Erythroblast (primary cell): ENCODE results near the gene NBEA.

Source experiments
- DNase-seq, 2 experiments: peaks; one replicate each; lab custom pipeline; 2025; lab: John Stamatoyannopoulos, UW
- GATA1 ChIP-seq: IDR thresholded peaks from 2 replicates; pipeline ENCODE4 v1.6.1; 2011; ENCODE audit warnings: low read depth, mild to moderate bottlenecking, control low read depth, low read length, moderate library complexity
- POLR2A ChIP-seq: IDR thresholded peaks from 2 replicates; pipeline ENCODE4 v1.6.1; 2011; ENCODE audit warnings: mild to moderate bottlenecking, low read length

Gene NBEA

DNA sequence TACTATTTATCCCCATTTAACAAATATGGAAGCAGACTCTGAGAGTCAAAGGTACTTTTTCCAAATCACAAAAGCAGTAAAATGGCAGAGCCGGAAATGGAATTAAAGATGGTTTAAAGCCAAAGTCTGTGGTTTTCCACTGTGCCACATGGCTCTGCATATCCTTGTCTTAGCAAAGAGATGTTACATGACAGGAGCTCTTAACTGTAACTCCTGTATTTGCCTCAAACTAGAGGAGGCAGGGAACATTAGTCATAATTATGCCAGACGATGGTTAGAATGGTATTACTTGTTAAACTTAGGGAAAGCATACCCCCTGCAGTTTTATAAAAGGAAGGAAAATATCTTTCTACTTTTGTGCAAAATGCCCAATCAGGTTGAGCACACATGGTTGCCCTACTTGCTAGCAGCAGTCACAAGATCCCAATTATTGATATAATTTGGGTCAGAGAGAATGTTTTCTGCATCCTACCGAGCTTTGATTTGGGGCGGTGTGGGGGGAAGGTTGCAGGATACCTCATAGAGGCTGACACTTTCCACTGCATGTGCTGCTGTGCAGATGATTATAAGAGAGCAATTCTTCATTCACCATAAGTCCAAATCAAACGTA is 576.4 kb downstream of the NBEA start:
- no peak for TF ChIP-seq GATA1
- no peak for TF ChIP-seq POLR2A
- no peak for DNase-seq

DNA sequence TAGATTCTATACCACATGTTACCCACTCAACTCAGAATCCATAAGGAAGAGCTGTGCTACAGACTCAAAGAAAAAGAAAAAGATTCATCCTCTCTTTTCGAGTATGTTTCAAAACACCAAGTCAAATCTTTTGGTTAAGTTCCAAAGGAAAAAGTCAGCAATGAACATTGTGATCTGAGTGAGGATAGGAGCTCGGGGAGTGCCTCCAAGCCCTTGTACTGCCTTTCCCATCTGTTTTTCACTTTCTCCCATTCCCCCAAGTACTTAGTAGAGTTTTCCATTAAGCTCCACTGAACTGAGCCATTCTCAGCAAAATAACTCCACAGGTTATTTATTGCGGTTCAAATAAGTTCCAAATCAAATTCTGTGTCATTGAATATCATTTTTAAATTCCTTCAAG is 582.1 kb downstream of the NBEA start:
- no peak for TF ChIP-seq GATA1
- no peak for DNase-seq

DNA sequence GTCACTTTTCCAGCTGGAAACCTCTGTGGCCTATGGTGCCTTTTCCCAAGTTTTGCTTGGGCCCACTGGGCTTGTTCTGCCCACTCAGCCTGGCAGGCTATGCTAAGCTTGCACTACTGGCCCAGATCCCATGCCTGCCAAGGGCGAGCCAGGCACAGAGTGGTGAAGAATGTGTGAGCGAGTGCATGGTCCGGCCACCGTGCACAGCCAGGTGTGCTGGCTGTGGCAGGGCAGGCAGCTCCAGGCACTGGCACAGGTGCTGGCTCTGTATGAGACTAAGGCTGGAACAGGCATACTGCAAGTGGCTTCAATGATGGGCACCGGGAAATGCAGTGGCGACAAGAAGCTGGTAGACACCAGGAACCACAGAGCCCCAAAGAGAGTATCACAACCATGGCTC is 584.5 kb downstream of the NBEA start:
- DNase-seq = no peak
- no peak for TF ChIP-seq POLR2A

DNA sequence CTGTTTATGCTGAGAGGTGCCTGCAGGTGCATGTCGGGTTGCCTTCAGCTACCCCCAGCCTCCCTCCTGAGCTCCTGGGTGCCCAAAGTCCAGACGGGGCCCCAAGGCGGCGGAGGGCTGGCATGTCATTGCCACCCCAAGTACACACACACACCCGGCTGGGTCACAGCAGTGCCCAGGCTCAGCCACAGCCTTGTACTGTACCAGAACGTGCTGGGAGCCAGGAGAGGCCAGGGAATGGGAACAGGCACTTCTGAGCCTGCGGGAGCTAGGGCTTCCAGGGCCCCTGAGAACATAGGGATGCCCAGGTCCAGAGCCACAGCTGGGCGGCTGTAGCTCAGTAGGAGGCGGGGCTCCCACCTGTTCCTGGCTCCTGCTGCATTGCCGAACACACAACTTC is 585.4 kb downstream of the NBEA start:
- DNase-seq = no peak
- no peak for TF ChIP-seq GATA1
- no peak for TF ChIP-seq POLR2A

DNA sequence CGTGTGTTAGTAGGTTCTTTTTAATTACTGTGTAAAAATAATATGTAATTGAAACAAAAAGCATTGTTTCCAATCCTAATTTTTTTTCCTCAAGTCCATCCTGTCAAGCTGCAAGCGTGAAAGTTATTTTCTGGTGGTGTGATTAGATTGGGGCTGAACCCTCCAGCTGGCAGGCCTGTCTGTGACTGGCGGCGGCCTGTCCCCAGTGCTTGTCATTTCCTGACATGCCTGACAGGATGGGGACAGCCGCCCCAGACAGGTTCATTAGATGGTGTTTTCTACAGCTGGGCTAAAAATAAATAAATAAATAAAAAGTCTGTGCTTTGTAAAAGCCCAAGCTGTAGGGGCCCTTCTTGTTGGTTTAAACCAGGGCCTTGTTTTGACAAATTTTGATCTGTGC is 588.1 kb downstream of the NBEA start:
- DNase-seq = no peak
- TF ChIP-seq POLR2A (no peak), GATA1 (no peak)

DNA sequence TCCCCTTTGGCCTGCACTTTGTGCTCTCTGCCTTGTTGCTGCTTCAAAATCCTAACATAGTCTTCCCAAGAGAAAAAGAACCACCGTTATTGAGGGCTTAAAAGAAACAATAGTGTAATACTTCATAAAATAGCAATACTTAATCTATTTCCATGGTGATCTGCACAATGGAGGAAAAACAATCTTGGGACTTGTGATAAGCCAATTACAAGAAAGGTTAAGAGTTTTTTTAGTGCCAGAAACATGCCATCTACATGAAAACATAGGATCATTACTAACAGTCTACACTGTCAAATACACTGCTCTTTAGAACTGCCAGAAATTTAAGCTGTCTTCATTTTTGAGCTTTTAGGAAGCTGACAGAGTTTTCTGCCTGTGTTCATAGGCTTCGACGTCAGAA is 588.5 kb downstream of the NBEA start:
- no peak for DNase-seq
- TF ChIP-seq GATA1 (no peak), POLR2A (no peak)

DNA sequence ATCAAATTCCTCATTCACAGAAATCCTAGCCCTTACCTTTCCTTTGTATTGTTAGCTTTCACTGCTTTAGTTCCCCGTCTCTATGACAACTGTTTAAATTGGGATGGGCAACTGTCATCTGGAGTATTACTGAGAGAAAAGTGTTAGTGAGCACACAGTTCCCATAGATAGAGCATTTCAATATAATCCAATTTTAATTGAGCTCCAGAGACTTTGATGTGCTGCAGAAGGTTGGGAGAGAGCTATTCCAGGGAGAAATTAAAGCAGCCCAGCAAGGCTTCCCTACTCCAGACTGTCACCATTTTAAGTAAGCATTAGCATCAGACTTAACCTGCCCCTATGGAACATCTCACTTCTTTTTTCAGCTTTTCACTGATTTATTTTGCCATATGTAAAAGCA is 589.5 kb downstream of the NBEA start:
- TF ChIP-seq GATA1 (no peak), POLR2A (no peak)
- DNase-seq = no peak

DNA sequence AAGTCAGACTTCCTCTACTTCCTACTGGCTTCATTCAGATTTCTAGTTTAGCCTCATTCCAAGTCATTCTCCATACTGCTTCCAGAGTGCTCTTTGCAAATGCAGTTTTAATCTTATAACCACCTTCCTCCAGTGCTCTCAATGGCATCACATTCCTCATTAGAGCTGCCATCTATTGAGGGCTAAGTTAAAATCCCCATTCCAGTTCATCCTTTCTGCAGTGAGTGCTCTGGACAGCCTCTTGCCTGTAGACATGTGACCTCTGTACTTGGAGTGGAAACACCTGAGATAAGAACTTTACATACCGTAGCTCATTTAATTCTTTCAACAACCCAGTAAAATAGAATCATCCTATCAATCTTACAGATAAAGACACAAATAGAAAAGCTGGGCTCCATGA is 592.3 kb downstream of the NBEA start:
- no peak for DNase-seq
- TF ChIP-seq POLR2A (no peak), GATA1 (no peak)

DNA sequence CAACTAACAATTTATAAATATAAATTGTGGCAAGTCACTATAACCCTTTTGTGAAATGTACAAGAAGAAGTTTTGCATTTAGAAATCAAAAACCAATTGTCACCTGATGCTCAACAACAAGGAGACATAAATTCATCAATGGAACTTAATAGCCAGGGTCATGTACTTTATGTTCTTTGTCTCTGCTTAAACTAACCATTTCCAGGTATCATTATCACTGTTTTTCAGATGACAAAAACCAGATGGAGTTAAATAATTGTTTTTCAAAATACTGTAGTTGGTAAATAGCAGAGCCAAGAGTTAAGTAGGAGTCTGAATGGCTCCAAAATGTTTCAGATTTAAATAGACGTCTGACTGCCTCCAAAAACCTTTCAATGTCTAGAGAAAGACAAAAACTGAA is 606.7 kb downstream of the NBEA start:
- TF ChIP-seq GATA1 (no peak), POLR2A (no peak)
- DNase-seq = no peak

DNA sequence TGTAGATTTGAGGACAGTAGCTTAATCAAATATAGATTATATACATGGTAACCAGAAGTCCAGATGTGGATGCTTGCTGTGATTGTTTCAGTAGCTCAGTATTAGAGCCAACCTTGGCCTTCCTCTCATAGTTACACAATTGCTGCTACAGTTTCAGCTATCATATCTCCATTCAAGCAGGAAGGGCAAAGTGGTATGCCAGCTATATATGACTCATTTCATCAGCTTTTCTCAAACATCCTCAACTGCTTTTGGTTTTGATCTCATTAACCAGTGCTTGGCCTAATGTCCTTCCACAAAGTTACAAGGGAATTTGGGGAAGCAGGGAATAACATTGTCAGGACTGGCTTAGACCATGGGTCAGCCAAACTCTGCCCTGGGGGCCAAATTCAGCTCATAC is 607.4 kb downstream of the NBEA start:
- DNase-seq = no peak
- TF ChIP-seq POLR2A (no peak), GATA1 (no peak)

DNA sequence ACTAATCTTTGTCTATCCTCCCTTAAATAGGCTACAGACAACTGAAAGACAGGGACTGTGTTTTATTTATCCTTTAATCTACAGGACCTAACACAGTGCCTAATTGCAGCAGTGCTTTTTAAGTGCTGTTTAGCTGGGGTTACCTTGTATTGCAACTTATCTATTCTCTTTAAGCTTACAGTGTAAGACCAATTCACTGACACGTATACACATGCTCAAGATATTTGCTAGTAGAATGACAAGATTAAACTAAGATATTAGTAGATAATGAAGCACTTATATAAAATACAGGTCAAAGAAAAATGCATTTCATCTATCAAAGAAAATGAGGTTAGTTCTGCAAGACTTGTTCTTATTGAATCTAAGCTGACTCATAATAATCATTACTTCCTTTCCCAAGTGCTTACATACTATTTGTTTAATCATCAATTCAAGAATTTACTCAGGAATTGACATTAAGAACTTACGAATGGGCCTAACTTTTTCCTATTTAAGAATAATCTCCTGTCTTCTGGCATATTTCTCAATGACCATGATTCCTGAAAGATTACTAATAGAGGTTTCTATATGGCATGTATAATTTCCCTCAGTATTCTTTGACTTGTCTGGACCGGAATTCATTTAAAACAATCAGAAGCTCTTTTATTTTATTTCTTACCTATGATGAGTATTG is 610.2 kb downstream of the NBEA start:
- DNase-seq = no peak

DNA sequence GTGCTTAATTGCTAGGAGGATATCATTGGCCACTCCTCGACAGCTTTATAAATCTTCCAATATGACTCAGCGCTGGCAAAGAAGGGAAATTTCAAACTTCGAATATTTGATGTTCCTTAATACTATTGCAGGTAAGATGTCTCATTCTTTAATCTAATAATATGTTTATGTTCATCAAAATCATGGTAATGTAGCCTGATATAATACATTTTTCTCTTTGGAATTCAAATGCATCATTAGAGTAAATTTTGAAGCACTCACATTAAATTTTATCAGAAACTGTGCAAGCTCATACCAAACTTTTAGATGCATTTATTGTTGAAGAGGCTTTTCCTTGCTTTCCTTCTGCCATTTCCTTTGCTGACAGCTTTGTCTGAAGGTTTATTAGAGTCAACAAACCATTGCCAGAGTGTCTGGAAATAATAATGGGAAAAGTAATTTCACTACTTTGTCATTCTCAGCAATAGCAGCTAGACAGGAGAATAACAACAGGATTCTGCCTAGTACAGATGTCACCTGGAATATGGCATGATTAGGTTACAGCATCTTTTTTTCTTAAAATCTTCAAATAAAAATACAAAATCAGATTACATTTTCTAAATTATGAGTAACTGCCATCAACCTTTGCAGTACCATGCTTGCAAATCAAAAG is 613.0 kb downstream of the NBEA start:
- TF ChIP-seq GATA1 (no peak), POLR2A (no peak)
- no peak for DNase-seq

More for the DNA sequence above, 610.2 kb downstream of the NBEA start:
- TF ChIP-seq POLR2A = no peak
- TF ChIP-seq GATA1 = no peak

DNA sequence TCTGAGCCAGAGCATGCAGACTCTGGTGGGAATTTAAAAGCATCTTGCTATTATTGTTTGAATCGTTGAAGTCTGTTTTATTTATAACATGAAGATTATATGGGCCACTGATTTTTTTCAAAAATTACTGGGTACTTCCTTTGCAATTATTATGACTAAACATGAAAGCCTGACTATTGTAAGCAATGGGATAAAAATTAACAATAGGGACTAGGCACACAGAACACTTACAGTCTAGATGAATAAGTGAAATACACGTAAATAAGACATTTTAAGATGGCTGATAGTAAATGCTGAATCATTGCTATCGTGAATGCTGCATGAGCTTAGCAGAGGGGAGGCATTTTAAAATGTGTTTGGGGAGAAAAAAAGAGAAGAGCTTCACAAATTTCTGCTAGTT is 615.4 kb downstream of the NBEA start:
- TF ChIP-seq GATA1 (no peak), POLR2A (no peak)
- DNase-seq = no peak

DNA sequence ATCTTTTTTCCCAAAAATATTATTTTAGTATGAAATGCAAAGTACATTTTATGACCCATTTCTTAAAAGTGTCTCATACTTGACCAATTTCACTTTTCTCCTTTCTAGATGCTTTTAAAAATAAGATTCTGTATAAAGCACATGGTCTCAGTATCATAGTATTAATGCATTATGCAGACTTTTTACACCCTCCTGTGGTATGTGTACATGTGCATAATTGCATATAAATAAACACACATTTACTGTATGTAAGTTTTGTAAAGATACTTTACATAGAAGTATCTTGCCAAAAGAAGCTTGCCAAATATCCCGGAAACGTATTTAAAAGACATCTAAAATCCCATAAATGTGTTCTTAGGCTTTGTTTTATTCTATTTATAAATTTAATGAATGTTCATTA is 619.5 kb downstream of the NBEA start:
- DNase-seq = no peak
- no peak for TF ChIP-seq POLR2A
- TF ChIP-seq GATA1 = no peak
